ENCODE data around the gene MAMLD1.

GRCh38 chrX:150446995-150447394 is 83.9 kb downstream of the MAMLD1 start:
- TF ChIP-seq POLR2A (IDR thresholded peaks at IDR 0.05; ENCODE audit: low read depth, low read length) (no peak), CTCF (IDR thresholded peaks at IDR 0.05; ENCODE audit: extremely low read depth in 1 of 2, insufficient read depth in 1 of 2, low read depth in 1 of 2, low read length in 2 of 2) (no peak), POLR2AphosphoS5 (IDR thresholded peaks at IDR 0.05; ENCODE audit: insufficient read depth, low read depth, low read length) (no peak), JUN (IDR thresholded peaks at IDR 0.05; ENCODE audit: borderline replicate concordance, insufficient read depth, insufficient read length, low read depth) (no peak), MAX (IDR thresholded peaks at IDR 0.05; ENCODE audit: insufficient read depth, insufficient read length) (no peak), FOS (IDR thresholded peaks at IDR 0.05; ENCODE audit: borderline replicate concordance, insufficient read depth, low read length) (no peak), EZH2 (IDR thresholded peaks at IDR 0.05; ENCODE audit: borderline replicate concordance, low read depth, low read length, severe bottlenecking) (no peak)

Measured in endothelial cell of umbilical vein (primary cell).